SK-N-SH treated with all-trans-retinoic acid at 6 μM for 48 hours (cell line): ENCODE measurements around the gene SPSB2.

ENCODE experiments used
- ATAC-seq: fragments of 200-7000 bp; cut with Tn5 transposase; 3 replicates; pipeline ENCODE4 v1.9.1; 2020; ENCODE audit warnings: mild to moderate bottlenecking, moderate library complexity
- ARNTL ChIP-seq: fragments of 450-650 bp; formaldehyde crosslinking; IDR thresholded peaks from 2 replicates; pipeline ENCODE4 v1.5.0; 2020; ENCODE audit warnings: low read depth, mild to moderate bottlenecking, moderate library complexity, borderline replicate concordance
- BACH2 ChIP-seq: fragments of 250-450 bp; sonication (Bioruptor Pico); IDR thresholded peaks from 2 replicates; pipeline ENCODE4 v1.9.0; 2021; ENCODE audit warnings: mild to moderate bottlenecking, borderline replicate concordance
- CREB5 ChIP-seq: fragments of 250-450 bp; sonication (Bioruptor Pico); IDR thresholded peaks from 2 replicates; pipeline ENCODE4 v1.5.1; 2020; ENCODE audit warnings: low read depth, mild to moderate bottlenecking, moderate library complexity
- CSDC2 ChIP-seq: fragments of 250-450 bp; sonication (Bioruptor Pico); IDR thresholded peaks from 2 replicates; pipeline ENCODE4 v1.5.0; 2020; ENCODE audit warnings: mild to moderate bottlenecking, moderate library complexity
- CSRNP3 ChIP-seq: fragments of 250-450 bp; sonication (Bioruptor Pico); IDR thresholded peaks from 2 replicates; pipeline ENCODE4 v1.5.1; 2021; ENCODE audit warnings: mild to moderate bottlenecking, moderate library complexity
- ESRRG ChIP-seq: fragments of 250-450 bp; sonication (Bioruptor Pico); IDR thresholded peaks from 2 replicates; pipeline ENCODE4 v1.6.1; 2021; ENCODE audit warnings: mild to moderate bottlenecking
- GLIS3 ChIP-seq: fragments of 250-450 bp; sonication (Bioruptor Pico); IDR thresholded peaks from 2 replicates; pipeline ENCODE4 v1.5.0; 2020; ENCODE audit warnings: mild to moderate bottlenecking, moderate library complexity
- ISL1 ChIP-seq: fragments of 250-450 bp; sonication (Bioruptor Pico); IDR thresholded peaks from 2 replicates; pipeline ENCODE4 v2.1.2; 2022; ENCODE audit warnings: mild to moderate bottlenecking, moderate library complexity
- OSR1 ChIP-seq: fragments of 250-450 bp; sonication (Bioruptor Pico); IDR thresholded peaks from 2 replicates; pipeline ENCODE4 v1.8.0; 2022; ENCODE audit warnings: moderate library complexity, mild to moderate bottlenecking, inconsistent platforms
- PATZ1 ChIP-seq: fragments of 250-450 bp; sonication (Bioruptor Pico); IDR thresholded peaks from 2 replicates; pipeline ENCODE4 v1.8.0; 2020; ENCODE audit warnings: mild to moderate bottlenecking, moderate library complexity, borderline replicate concordance
- POU6F1 ChIP-seq: fragments of 250-450 bp; sonication (Bioruptor Pico); IDR thresholded peaks from 2 replicates; pipeline ENCODE4 v1.8.0; 2021; ENCODE audit warnings: low read depth, mild to moderate bottlenecking, moderate library complexity, borderline replicate concordance
- PPARA ChIP-seq: fragments of 250-450 bp; sonication (Bioruptor Pico); IDR thresholded peaks from 2 replicates; pipeline ENCODE4 v1.5.0; 2020; ENCODE audit warnings: mild to moderate bottlenecking, borderline replicate concordance
- RARB ChIP-seq: fragments of 250-450 bp; sonication (Bioruptor Pico); IDR thresholded peaks from 2 replicates; pipeline ENCODE4 v1.8.0; 2021; ENCODE audit warnings: mild to moderate bottlenecking, moderate library complexity
- SNAI2 ChIP-seq: fragments of 250-450 bp; sonication (Bioruptor Pico); IDR thresholded peaks from 2 replicates; pipeline ENCODE4 v1.5.0; 2020; ENCODE audit warnings: mild to moderate bottlenecking, moderate library complexity
- TCF4 ChIP-seq: fragments of 250-450 bp; sonication (Bioruptor Pico); IDR thresholded peaks from 2 replicates; pipeline ENCODE4 v1.8.0; 2021; ENCODE audit warnings: mild to moderate bottlenecking, moderate library complexity, borderline replicate concordance
- TSHZ2 ChIP-seq: fragments of 250-450 bp; sonication (Bioruptor Pico); IDR thresholded peaks from 2 replicates; pipeline ENCODE4 v1.5.0; 2020; ENCODE audit warnings: mild to moderate bottlenecking, moderate library complexity
- ZC3H10 ChIP-seq: fragments of 250-450 bp; sonication (Bioruptor Pico); IDR thresholded peaks from 2 replicates; pipeline ENCODE4 v1.5.1; 2021; ENCODE audit warnings: mild to moderate bottlenecking, moderate library complexity
- ZFP3 ChIP-seq: fragments of 250-450 bp; sonication (Bioruptor Pico); IDR thresholded peaks from 2 replicates; pipeline ENCODE4 v1.5.0; 2020; ENCODE audit warnings: mild to moderate bottlenecking, moderate library complexity
- ZFP30 ChIP-seq: fragments of 450-650 bp; formaldehyde crosslinking; IDR thresholded peaks from 2 replicates; pipeline ENCODE4 v1.5.0; 2022; ENCODE audit warnings: mild to moderate bottlenecking, moderate library complexity
- ZNF70 ChIP-seq: fragments of 450-650 bp; formaldehyde crosslinking; IDR thresholded peaks from 2 replicates; pipeline ENCODE4 v1.5.0; 2020; ENCODE audit warnings: mild to moderate bottlenecking, moderate library complexity
- ZNF8 ChIP-seq: fragments of 450-650 bp; formaldehyde crosslinking; IDR thresholded peaks from 2 replicates; pipeline ENCODE4 v1.5.0; 2020; ENCODE audit warnings: mild to moderate bottlenecking, moderate library complexity

SPSB2 gene

GRCh38 chr12:6869049-6870021 is 3.8 kb downstream of the SPSB2 start:
- TF ChIP-seq CSRNP3 (no peak), SNAI2 (CRISPR knock-in tag) (no peak), ZFP3 (CRISPR knock-in tag) (no peak), ZNF70 (CRISPR knock-in tag) (no peak), RARB (CRISPR knock-in tag) (no peak), ESRRG (no peak), CREB5 (no peak), BACH2 (CRISPR knock-in tag) (no peak), ZC3H10 (no peak), ISL1 (CRISPR knock-in tag) (no peak), TCF4 (CRISPR knock-in tag) (no peak), GLIS3 (CRISPR knock-in tag) (no peak), ZFP30 (no peak), POU6F1 (no peak), TSHZ2 (no peak)
- ATAC-seq, result peak; percentile 12

GRCh38 chr12:6868211-6869048 is 4.7 kb downstream of the SPSB2 start:
- TF ChIP-seq RARB (CRISPR knock-in tag) (no peak), ZFP30 (no peak), CSDC2 (CRISPR knock-in tag) (no peak), PPARA (CRISPR knock-in tag) (no peak), PATZ1 (no peak), OSR1 (CRISPR knock-in tag) (no peak), ZC3H10 (no peak), ZNF8 (CRISPR knock-in tag) (no peak), ARNTL (CRISPR knock-in tag) (no peak), TSHZ2 (no peak), CREB5 (no peak)
- ATAC-seq, result peak; percentile 2
